NCI-H446 (cell line): ENCODE results near the gene DUXB.
A peak's percentile ranks its signal among the peaks of the same experiment; 100 is the strongest.

Source experiments
- DNase-seq, 2 experiments: peaks; one replicate each; lab custom pipeline; 2025; lab: John Stamatoyannopoulos, UW

The DUXB gene

GRCh38 chr16:75660321-75660720 lies 40.9 kb downstream of the DUXB start:
- DNase-seq = no peak

GRCh38 chr16:75658175-75658574 lies 43.1 kb downstream of the DUXB start:
- no peak for DNase-seq

- no peak for DNase-seq
Measured at GRCh38 chr16:75653922-75654321, 47.3 kb downstream of the DUXB start.

- DNase-seq = peak in 1 of 2 experiments; percentile 45
Measured at GRCh38 chr16:75648265-75649076, 52.8 kb downstream of the DUXB start.

GRCh38 chr16:75647492-75648264 lies 53.6 kb downstream of the DUXB start, which contains the start of the genes KARS1 and TERF2IP:
KARS1 (minus strand) TSS chr16:75647665; CDS start chr16:75647639, 26 bp downstream.
TERF2IP (plus strand) TSS chr16:75647773; CDS start chr16:75647883, 110 bp downstream.
- DNase-seq = peak; percentile 57 to 85

- DNase-seq = no peak
Measured at GRCh38 chr16:75647112-75647491, 54.2 kb downstream of the DUXB start.

GRCh38 chr16:75644240-75645012 lies 56.8 kb downstream of the DUXB start:
- DNase-seq = no peak
